Central memory CD8-positive, alpha-beta T cell (primary cell): ENCODE measurements around the gene TGFA.
"Not testable (repeated sequence)": the region's sequence is repeated elsewhere in the genome, so short reads cannot be mapped to it uniquely, and the experiment has no call there.

Source experiments
- ATAC-seq: fragments of 150-1000 bp; cut with Tn5 transposase; replicated peaks from 2 replicates; pipeline ENCODE4 v1.10.0; 2022; ENCODE audit warnings: mild to moderate bottlenecking, moderate FRiP score, moderate number of reproducible peaks; ENCODE audit not compliant: poor library complexity, severe bottlenecking; ENCODE audit errors: extremely low read depth
- DNase-seq, 2 donors: peaks; one replicate each; pipeline ENCODE4 v3.0.0; 2021; ENCODE audit warnings: low spot score in 2 of 2
- H3K27ac Mint-ChIP-seq: one replicate; pipeline ENCODE4 v1.8.0; 2022; ENCODE audit warnings: low read depth, mild to moderate bottlenecking, moderate library complexity, mixed read lengths
- H3K27me3 Mint-ChIP-seq: one replicate; pipeline ENCODE4 v1.8.0; 2022; ENCODE audit warnings: mixed read lengths
- H3K36me3 Mint-ChIP-seq: one replicate; pipeline ENCODE4 v1.8.0; 2022; ENCODE audit warnings: mild to moderate bottlenecking, moderate library complexity, mixed read lengths; ENCODE audit not compliant: insufficient read depth
- H3K4me1 Mint-ChIP-seq: one replicate; pipeline ENCODE4 v1.8.0; 2022; ENCODE audit warnings: mixed read lengths
- H3K4me3 Mint-ChIP-seq: one replicate; pipeline ENCODE4 v1.8.0; 2022; ENCODE audit warnings: mild to moderate bottlenecking, moderate library complexity, mixed read lengths
- H3K9me3 Mint-ChIP-seq: one replicate; pipeline ENCODE4 v1.8.0; 2022; ENCODE audit warnings: mixed read lengths

TGFA gene

DNA sequence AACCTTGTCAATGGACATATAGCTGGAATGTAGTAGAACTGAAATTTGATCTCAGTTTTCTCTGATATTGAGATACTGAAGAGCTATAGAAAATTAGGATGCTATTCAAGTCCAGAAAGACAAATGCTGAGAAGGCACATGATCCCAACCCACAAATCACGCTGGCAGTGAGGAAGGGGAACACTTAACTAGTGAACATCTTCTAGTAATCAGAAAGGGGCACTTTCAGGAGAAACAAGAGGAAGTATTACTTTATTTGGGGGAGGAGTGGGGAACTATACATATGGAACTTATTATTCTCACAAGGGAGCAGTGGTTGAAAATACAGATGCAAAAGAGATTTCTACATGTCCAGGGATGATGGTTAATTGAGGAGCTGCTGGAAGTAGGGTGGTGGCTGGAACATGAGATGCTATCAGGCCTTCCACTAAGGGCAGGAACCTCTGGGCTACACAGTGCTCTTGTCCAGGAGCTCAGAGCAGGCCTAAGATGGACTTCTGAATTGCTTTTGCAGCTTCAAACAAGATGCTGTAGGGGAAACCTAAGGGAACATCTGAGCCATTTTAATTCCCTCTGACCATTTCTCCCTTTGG lies 79.3 kb downstream of the TGFA start:
- Mint-ChIP-seq H3K4me3 (no peak overlapping the region), H3K27me3 (no peaks in the 10 kb centered on the region), H3K36me3 (no peaks in the 10 kb centered on the region), H3K4me1 (peaks cover 6% of the 10 kb centered on the region), H3K9me3 (no peaks in the 10 kb centered on the region), H3K27ac (no peak overlapping the region)
- DNase-seq (no peak), ATAC-seq (no peak)

DNA sequence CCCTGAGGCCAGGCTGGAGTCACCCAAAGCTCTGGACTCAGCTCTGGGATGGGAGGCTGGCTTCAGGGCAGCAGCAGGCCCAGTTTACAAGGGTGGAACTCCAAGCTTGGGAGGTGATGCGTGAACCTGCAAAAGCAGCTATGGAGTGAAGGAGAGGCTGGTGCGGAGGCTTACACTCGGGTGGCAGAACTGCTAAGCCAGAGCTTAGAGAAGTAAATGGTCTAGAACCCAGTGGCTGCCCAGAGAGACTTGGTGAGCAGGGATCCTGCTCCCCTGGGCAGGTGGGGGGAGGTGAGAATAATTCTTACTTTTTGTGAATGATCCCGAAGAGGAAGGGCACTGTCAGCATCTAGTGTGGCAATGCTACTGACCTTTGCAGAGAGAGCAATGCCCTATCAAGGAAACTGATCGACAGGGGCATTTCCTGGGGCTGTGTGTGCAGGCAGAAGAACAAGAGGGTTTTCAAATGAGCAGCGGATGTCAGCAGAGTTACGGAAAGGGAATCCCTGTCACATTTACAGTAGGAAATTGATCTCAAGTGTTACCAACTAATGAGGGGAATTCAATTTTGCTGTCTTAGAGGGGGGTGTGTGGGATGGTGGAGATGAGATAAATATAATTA lies 80.4 kb downstream of the TGFA start:
- Mint-ChIP-seq H3K4me1 (peaks cover 6% of the 10 kb centered on the region), H3K4me3 (no peak overlapping the region), H3K36me3 (no peaks in the 10 kb centered on the region), H3K9me3 (no peaks in the 10 kb centered on the region), H3K27ac (no peak overlapping the region), H3K27me3 (no peaks in the 10 kb centered on the region)
- DNase-seq (no peak), ATAC-seq (no peak)

DNA sequence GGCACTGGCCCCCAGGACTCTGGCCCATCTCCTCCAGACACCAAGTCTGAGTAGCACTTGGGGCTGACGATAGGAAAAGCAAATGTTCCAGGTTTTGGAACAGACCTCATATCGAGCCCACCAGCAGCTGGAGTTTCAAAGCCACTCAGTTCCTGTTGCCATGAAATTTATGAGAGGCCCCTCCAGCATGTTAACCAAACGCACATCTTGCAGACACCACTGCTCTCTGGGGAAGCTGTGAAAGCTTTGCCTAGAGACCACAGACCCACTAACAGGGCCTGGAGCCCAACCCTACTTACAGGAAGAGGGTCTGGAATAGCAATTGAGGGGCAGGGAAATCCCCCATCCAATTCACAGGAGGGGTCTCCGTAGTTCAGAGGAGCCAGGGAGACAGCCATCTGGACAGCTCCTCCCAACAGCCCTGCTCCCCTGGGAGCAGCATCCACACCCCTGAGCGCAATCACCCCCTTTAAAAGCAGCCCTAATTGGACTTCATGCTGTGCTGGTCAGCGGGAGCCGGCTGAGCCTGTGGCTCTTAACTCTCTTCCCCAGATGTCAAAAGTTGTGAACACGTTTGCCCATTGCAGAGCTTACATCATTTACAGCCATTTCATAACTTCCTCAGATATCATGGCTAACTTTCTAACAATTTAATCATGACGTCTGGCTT lies 81.3 kb downstream of the TGFA start:
- Mint-ChIP-seq H3K4me3 (no peak overlapping the region), H3K4me1 (peaks cover 6% of the 10 kb centered on the region), H3K9me3 (no peaks in the 10 kb centered on the region), H3K27ac (no peak overlapping the region), H3K27me3 (no peaks in the 10 kb centered on the region), H3K36me3 (no peaks in the 10 kb centered on the region)
- no peak for DNase-seq
- ATAC-seq = no peak

DNA sequence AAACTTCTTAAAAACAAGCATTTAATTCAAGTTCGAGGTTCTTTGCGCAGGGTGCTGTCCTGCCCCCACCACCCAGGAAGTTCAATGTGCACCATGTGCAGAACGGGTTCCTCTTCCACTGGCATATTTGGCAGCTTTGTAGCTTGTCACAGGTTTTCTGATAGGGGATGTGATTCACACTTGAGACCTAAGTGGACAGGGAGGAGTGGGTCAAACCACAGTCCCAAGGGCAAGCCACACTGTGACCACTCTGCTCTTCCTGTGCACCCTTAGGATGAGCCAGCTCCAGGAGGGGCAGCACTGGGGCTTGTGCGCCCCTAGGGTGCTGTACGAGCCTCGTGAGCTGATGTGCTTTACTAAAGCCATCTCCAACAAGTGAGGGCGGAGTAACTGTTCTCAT lies 82.5 kb downstream of the TGFA start:
- no peak for ATAC-seq
- H3K27me3 Mint-ChIP-seq = no peaks in the 10 kb centered on the region
- no peaks in the 10 kb centered on the region for H3K9me3 Mint-ChIP-seq
- H3K36me3 Mint-ChIP-seq = no peaks in the 10 kb centered on the region
- H3K4me1 Mint-ChIP-seq = peaks cover 6% of the 10 kb centered on the region
- H3K4me3 Mint-ChIP-seq = no peak overlapping the region
- H3K27ac Mint-ChIP-seq = no peak overlapping the region
- DNase-seq = no peak

DNA sequence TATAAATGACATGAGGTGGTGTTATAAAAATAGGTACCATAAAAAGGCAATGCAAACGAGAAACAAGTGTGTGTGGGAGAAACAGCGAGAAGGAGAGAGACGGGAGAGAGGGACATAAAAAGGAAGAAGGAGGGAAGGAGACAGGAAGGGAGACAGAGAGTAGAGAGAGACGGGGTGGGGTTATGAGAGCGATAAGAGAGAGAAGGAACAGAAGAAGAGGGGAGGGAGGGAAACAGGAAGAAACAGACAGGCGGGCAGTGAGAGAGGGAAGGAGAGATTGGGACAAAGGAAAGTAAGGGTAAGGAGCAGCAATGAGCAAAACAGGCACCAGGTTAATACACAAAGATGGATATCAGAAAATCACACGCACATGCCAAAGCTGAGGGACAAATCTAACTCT lies 83.7 kb downstream of the TGFA start:
- ATAC-seq = no peak
- no peaks in the 10 kb centered on the region for H3K9me3 Mint-ChIP-seq
- H3K4me1 Mint-ChIP-seq = peaks cover 6% of the 10 kb centered on the region
- H3K27me3 Mint-ChIP-seq = no peaks in the 10 kb centered on the region
- no peak overlapping the region for H3K27ac Mint-ChIP-seq
- DNase-seq = no peak
- no peak overlapping the region for H3K4me3 Mint-ChIP-seq
- H3K36me3 Mint-ChIP-seq = no peaks in the 10 kb centered on the region

DNA sequence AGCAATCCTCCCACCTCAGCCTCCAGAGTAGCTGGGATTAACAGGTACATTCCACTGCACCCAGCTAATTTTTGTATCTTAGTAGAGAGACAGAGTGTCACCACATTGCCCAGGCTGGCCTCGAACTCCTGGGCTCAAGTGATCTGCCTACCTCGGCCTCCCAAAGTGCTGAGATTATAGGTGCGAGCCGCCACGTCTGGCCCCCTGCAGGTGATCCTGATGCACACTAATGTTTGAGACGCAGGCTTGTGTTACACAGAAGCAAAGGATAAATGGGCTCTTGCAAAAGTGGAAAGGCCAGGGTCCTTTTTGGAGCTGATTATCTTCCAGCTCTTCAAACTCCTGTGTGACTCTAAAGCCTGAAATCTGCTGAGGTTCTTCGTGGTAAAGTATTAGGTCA lies 84.2 kb downstream of the TGFA start:
- ATAC-seq (no peak), DNase-seq (no peak)
- Mint-ChIP-seq H3K36me3 (no peaks in the 10 kb centered on the region), H3K9me3 (no peaks in the 10 kb centered on the region), H3K27ac (no peak overlapping the region), H3K27me3 (no peaks in the 10 kb centered on the region), H3K4me3 (no peak overlapping the region), H3K4me1 (peaks cover 6% of the 10 kb centered on the region)

DNA sequence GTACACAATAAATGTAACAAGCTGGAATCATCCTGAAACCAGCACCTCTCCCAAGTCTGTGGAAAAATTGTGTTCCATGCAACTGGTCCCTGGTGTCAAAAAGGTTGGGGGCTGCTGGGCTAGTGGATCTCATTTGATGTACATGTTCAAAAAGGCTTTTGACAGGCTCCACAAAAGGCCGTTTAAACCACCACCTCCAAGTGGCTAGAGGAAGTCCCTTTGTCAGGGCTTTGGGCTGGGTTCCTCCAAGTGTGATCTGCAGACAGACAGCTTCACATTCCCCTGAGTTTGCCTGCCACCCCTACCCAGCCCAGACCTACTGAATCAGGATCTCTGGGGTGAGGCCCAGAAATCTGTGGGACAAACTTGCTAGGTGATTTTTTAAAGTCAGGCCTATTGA lies 84.7 kb downstream of the TGFA start:
- no peaks in the 10 kb centered on the region for H3K9me3 Mint-ChIP-seq
- no peaks in the 10 kb centered on the region for H3K36me3 Mint-ChIP-seq
- H3K4me1 Mint-ChIP-seq = peaks cover 6% of the 10 kb centered on the region
- DNase-seq (no peak), ATAC-seq (no peak)
- no peak overlapping the region for H3K27ac Mint-ChIP-seq
- no peaks in the 10 kb centered on the region for H3K27me3 Mint-ChIP-seq
- no peak overlapping the region for H3K4me3 Mint-ChIP-seq

DNA sequence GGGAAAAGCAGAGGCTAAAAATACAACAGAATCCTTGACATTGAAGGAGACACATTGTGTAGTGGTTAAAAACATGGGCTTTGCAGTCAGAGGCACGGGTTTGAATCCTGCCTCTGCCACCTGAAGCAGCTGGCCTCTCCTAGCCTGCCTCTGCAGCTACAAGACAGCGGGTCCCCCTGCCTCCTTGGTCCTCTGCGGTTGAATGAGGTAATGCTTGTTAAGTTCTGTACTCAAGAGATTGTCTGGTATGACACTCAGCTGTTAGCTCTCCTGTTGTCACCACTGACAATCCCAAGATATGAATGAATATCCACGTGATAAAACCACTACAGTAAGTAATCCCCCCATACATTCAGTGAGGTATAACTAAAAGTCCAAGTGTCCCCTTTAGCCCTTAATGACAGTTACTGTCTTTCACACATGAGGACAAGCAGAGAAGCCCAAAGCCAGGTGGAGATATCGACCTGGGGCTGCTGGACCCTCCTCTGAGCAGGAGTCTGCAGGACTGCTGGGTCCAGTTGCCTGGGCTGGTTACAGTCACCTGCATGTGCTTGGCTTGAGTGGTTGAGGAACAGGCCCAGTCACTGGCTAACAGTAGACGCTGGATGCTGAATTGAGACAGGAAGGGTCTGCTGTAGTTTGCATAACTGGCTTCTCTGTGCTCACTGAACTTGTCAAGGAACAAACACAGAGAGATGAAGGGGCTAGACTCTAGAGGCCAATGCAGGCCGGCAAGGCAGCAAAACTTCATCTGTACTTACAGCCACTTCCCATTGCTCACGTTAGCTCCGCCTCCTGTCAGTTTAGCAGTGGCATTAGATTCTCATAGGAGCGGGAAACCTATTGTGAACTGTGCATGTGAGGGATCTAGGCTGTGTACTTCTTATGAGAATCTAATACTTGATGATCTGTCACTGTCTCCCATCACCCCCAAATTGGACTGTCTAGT lies 85.5 kb downstream of the TGFA start:
- DNase-seq (no peak), ATAC-seq (no peak)
- H3K27me3 Mint-ChIP-seq = no peaks in the 10 kb centered on the region

DNA sequence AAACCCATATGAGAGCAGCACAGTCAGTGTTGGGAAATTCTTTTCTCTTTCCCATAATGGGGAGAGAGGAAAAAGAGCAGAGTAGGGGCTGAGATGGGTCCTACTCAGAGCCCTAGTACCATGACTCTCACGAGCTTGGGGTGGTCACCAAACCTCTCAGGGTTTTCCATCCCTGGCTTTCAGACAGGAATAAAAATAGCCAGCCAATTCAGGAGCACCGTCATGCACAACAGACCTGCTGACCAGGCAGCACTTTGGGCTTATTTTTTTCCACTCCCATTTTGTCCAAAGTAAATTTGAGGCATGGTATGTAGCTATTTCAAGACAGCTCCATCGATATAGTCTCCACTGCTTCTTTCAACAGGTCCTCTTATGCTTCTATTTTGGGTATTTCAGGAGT lies 86.4 kb downstream of the TGFA start:
- H3K27me3 Mint-ChIP-seq = no peaks in the 10 kb centered on the region
- H3K4me1 Mint-ChIP-seq = no peaks in the 10 kb centered on the region
- DNase-seq = no peak
- no peak for ATAC-seq
- no peaks in the 10 kb centered on the region for H3K36me3 Mint-ChIP-seq
- H3K4me3 Mint-ChIP-seq = no peak overlapping the region
- H3K27ac Mint-ChIP-seq = no peak overlapping the region
- H3K9me3 Mint-ChIP-seq = no peaks in the 10 kb centered on the region

More for the DNA sequence above, 85.5 kb downstream of the TGFA start:
- Mint-ChIP-seq H3K36me3 (no peaks in the 10 kb centered on the region), H3K9me3 (no peaks in the 10 kb centered on the region), H3K4me1 (peaks cover 2% of the 10 kb centered on the region), H3K4me3 (no peak overlapping the region), H3K27ac (no peak overlapping the region)

DNA sequence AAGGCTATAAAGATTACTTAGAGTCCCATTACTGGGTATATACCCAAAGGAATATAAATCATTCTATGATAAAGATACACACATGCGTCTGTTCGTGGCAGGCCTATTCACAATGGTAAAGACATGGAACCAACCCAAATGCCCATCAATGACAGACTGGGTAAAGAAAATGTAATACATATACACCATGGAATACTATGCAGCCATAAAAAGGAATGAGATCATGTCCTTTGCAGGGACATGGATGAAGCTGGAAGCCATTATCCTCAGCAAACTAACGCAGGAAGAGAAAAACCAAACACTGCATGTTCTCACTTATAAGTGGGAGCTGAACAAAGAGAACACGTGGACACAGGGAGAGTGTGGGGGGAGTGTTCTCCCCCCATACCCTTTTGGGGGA lies 87.0 kb downstream of the TGFA start:
- not testable (repeated sequence) for H3K4me3 Mint-ChIP-seq, H3K36me3 Mint-ChIP-seq, ATAC-seq, DNase-seq, H3K27ac Mint-ChIP-seq, H3K9me3 Mint-ChIP-seq, H3K4me1 Mint-ChIP-seq, H3K27me3 Mint-ChIP-seq

DNA sequence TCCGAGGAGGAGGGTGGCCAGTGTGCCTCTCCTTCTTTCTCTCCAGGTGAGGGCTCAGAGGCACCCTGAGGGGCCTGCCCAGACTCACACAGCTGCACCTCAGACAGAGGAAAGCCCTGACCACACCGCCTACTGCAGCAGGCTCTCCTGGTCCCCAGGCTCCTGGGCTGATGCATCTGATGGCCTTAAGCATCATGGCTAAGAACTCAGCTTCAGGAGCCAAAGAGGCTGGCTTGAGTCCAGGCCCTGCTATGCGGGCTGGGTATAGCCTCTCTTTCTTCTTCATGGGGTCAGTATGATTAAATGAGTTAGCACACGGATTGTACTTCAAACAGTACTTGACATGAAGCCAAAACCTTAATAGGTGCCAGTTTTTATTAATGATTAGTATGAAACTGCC lies 89.6 kb downstream of the TGFA start:
- H3K36me3 Mint-ChIP-seq = no peaks in the 10 kb centered on the region
- no peaks in the 10 kb centered on the region for H3K4me1 Mint-ChIP-seq
- no peak overlapping the region for H3K27ac Mint-ChIP-seq
- ATAC-seq = no peak
- DNase-seq = no peak
- H3K4me3 Mint-ChIP-seq = no peak overlapping the region
- H3K9me3 Mint-ChIP-seq = no peaks in the 10 kb centered on the region
- no peaks in the 10 kb centered on the region for H3K27me3 Mint-ChIP-seq

DNA sequence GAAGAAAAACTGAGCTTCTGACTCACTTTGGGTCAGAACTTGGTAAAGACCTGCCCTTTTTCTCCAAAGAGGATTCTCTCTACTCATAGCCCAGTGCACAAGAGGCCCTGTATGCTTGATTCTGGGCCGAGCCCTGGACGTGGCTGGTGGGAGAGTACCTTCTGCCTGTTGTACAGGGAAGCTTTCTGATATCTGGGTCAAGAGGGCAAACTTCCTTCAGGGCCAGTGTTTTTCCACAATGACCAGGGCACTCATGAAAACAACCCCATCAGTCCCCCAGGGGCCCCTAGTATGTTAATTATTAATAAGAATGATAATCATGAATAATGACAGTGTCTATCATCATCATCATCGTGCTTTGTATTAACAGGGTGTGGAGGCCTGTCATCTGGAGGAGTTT lies 90.0 kb downstream of the TGFA start:
- ATAC-seq (no peak), DNase-seq (no peak)
- no peaks in the 10 kb centered on the region for H3K27me3 Mint-ChIP-seq
- H3K27ac Mint-ChIP-seq = no peak overlapping the region
- no peak overlapping the region for H3K4me3 Mint-ChIP-seq
- H3K36me3 Mint-ChIP-seq = no peaks in the 10 kb centered on the region
- H3K4me1 Mint-ChIP-seq = no peaks in the 10 kb centered on the region
- H3K9me3 Mint-ChIP-seq = no peaks in the 10 kb centered on the region
